Non-pigmented ciliary epithelial cell (primary cell): ENCODE results near the gene DONSON.

Experiments
- DNase-seq: peaks from one replicate; pipeline ENCODE4 v3.0.0-alpha.2; 2010; ENCODE audit warnings: low read depth

The DONSON gene

DNA sequence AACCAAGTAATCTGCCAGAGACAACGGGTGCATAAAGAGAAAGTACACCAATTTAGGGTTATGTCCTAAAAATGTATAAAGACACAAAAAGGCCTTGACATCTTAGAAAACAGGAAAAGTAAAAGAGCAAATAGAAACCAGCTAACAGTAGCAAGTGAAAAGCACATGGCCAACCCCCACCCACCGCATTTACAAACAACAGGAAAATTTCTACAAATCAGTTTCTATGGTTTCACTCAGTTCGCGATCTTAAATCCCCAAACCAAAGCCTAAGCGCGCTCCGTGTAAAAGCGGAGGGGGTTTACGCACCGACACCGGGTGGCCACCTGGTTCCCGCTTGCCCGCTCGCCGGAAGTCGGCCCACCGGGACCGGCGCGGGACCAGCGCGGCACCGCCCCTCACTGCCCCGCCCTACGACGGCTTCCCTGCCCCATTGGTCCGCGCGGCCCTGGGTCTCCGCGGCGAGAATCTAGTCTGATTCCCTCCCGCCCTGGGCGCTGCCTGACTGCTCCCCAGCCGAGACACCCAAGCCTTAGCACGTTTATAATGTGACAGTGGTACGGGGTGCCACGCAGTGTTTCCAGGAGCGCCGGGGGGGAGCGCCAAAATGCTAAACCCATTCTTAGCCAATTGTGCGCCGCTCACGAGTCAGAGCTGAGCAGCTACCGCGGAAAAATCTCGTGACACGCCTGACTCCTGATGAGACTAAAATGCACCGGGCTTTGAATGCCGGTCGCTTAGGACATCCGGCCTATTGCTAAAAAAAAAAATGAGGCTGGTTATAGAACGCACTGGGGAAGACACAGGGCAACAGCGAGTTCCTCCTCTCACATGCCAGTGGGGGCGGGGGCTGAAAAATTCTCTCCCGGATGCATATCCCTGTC, 46.5 kb downstream of the DONSON start, which contains the start of gene GART:
GART (minus strand) TSS at position 362 of the 884 bp plus-strand sequence. CDS start 2,802 bp downstream, outside the sequence.
- DNase-seq, result no peak

DNA sequence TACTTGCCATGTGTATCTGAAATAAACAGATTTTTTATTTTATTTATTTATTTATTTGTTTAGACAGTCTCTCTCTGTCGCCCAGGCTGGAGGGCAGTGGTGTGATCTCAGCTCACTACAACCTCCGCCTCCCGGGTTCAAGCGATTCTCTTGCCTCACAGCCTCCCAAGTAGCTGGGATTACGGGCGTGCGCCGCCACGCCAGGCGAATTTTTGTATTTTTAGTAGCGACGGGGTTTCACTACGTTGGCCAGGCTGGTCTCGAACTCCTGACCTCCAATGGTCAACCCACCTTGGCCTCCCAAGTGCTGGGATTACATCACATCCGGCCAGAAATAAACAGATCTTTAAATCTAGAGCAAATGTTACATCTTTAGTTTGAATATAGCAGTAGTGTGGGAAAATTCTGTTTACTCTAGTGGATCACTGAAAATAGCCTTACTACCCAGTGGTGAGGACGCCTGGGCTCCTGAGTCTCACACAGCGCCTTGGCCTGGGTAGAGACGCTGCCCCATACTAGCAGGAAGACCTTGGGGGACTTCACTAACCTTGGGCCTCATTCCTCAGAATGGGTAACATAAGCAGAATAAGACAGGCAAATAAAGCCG, 47.3 kb downstream of the DONSON start:
- no peak for DNase-seq

DNA sequence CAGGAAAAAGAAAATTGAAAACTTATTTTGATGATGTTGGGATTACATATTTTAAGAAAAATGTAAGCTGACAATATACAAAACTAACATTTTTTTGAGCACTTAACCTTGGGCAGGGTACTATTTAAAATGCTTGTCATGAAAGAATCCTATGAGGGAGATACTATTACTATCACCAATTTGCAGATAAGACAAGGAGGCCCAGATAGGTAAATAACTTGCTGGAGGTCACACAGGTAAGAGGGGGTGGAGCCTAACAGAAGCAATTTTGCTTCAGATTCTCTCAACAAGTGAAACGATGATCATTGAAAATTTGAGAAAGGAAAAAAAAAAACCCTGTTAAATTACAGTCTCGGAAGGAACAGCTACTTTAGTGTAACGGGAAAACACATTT, 47.8 kb downstream of the DONSON start:
- DNase-seq, result no peak

DNA sequence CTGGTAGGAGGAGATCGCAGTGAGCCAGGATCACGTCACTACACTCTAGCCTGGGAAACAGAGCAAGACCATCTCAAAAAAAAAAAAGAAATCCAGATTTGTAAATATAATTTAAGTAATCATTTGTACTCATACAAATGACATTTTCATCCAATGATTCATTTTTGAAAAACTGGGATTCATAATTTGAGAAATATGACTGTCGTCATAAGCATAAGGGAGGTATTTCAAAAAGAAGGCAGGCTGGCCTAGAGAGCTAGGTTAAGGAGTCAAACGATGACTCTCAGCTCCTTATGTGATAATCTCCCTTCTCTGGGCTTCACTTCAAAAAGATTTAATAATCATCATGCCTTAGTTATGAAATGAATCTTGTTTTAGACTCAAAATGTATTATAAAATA, 48.9 kb downstream of the DONSON start:
- no peak for DNase-seq

DNA sequence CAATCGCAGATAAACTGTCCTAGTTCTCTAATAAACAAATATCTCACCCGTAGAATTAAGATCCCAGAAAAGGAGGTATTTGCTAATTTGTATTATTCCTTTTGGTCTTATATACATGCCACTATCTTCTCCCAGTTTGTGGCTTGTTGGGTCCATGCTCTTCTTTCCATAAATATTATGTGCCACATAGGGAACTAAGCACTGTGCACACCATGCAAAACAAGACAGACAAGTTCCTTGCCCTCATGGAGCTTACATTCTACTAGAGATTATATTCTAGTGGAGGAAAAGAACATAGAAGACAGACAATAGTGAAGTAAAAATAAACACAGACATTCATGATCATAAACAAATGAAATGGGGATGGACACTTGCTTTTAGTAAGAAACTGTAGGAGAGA, 51.3 kb downstream of the DONSON start:
- no peak for DNase-seq

DNA sequence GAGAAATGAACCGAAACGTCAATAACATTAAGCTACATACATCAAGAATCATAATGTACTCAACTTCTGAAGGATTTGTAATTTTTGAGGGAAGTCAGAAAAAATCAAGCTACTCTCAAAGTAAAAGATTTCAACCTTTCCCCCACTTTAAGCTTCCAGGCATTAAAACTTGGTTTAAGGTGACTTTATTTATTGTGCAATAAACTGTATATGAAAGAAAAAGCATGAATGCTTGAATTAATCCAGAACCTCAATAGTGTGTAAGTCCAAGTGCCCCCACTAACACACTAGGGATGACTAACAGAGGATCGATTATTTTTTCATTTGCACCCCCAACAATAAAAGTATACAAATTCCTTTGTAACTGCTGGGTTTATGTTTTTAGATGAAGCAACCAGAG, 57.5 kb downstream of the DONSON start:
- DNase-seq, result no peak
